ENCODE data around the gene KRTAP5-5.

- TF ChIP-seq SRF (IDR thresholded peaks at IDR 0.05; ENCODE audit: low read depth, low read length), result no peak
- no peak for TF ChIP-seq EZH2 (IDR thresholded peaks at IDR 0.05; ENCODE audit: low read depth, low read length, severe bottlenecking)
- no peak for TF ChIP-seq CTCF (IDR thresholded peaks at IDR 0.05; ENCODE audit: control extremely low read depth in 1 of 3, insufficient read depth in 1 of 3, low read depth in 1 of 3, low read length in 3 of 3)
- TF ChIP-seq CEBPB (IDR thresholded peaks at IDR 0.05; ENCODE audit: low read depth, low read length), result no peak
- TF ChIP-seq MAFK (IDR thresholded peaks at IDR 0.05; ENCODE audit: low read depth, low read length), result no peak
- no peak for TF ChIP-seq GABPA (IDR thresholded peaks at IDR 0.05; ENCODE audit: borderline replicate concordance, insufficient read depth, low read length)
Observed at GRCh38 chr11:1651411-1651980, 21.9 kb downstream of the KRTAP5-5 start.
